GM10248 (cell line): ENCODE measurements around the gene FBXO46.

Source experiments
- CTCF ChIA-PET: fragments of 300-600 bp; sonication (Branson Sonifier 250); formaldehyde crosslinking; extraction: SDS; loops from one replicate; lab custom pipeline; 2021; ENCODE audit warnings: antibody characterized with exemption; lab: Yijun Ruan, JAX
- POLR2A ChIA-PET: fragments of 350-650 bp; sonication (Branson Sonifier 250); formaldehyde crosslinking; extraction: SDS; loops from one replicate; lab custom pipeline; 2020; ENCODE audit warnings: antibody characterized with exemption; lab: Yijun Ruan, JAX
- DNase-seq: peaks from one replicate; pipeline ENCODE4 v3.0.0; 2012; ENCODE audit errors: extremely low spot score
- TF ChIP-seq, protein P1 (sequence below): IDR thresholded peaks from 2 replicates; pipeline ENCODE4 v1.5.1; 2012; ENCODE audit warnings: mild to moderate bottlenecking, low read depth; ENCODE audit errors: extremely low read depth, missing control alignments, control extremely low read depth

FBXO46 gene

DNA sequence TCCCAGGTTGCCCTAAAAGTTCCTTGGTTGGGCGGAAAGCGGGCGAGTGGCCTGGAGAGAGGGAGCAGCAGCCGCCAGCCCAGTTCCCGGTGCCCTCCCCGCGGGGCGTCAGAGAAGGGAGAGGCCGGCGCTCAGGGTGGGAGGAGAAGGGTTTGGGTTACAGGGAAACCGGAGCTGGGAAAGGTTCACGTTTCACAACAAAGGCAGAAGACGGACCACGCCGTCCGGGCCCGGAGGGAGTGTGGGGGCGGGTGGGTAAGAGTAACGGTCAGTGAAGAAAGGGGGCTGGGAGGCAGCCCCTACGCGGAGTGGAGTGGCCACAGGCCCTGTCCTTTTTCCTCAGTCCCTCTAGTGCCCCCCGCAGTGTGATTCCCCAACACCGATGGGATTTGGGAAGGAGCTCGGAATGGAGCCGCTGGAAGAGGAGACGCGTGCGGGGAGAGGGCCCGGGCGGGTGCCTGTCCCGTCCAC, 36.7 kb upstream of the FBXO46 start:
- TF ChIP-seq, protein P1, sequence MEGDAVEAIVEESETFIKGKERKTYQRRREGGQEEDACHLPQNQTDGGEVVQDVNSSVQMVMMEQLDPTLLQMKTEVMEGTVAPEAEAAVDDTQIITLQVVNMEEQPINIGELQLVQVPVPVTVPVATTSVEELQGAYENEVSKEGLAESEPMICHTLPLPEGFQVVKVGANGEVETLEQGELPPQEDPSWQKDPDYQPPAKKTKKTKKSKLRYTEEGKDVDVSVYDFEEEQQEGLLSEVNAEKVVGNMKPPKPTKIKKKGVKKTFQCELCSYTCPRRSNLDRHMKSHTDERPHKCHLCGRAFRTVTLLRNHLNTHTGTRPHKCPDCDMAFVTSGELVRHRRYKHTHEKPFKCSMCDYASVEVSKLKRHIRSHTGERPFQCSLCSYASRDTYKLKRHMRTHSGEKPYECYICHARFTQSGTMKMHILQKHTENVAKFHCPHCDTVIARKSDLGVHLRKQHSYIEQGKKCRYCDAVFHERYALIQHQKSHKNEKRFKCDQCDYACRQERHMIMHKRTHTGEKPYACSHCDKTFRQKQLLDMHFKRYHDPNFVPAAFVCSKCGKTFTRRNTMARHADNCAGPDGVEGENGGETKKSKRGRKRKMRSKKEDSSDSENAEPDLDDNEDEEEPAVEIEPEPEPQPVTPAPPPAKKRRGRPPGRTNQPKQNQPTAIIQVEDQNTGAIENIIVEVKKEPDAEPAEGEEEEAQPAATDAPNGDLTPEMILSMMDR, result no peak
- ChIA-PET POLR2A (no interaction called here), CTCF (interaction anchor here (3.4 to 5.8 kb wide), 3 partner anchors 13 to 75 kb away, joined by 20 to 63 read pairs (median 30); partner anchors contain the start of genes DMPK, QPCTL and SNRPD2)
- no peak for DNase-seq

DNA sequence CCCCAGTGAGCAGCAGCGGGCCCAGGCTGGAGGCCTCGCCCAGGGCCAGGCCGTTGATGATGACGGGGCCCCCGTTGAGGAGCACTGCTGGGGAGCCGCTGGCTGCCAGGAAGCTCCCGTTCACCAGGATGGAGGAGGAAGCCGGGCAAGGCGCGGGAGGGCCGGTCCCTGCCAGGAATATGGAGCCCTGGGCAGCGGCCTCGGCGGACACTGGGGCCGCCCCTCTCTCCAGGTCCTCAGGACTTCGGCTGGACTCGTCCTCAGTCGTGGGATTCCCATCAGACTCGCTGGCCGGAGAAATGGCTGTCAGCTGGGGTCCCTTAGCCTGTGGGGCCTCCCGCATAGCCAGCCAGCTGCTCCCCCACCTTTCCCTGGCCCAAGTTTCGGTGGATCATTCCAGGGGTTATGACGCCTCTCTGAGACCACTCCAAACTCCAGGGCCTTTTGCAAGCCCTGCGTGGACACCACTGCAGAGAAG, 36.2 kb upstream of the FBXO46 start:
- ChIA-PET POLR2A (no interaction called here), CTCF (interaction anchor here (5.0 to 5.8 kb wide), 2 partner anchors 13 to 14 kb away, joined by 30 to 63 read pairs; partner anchors contain the start of gene DMPK)
- DNase-seq, result no peak
- TF ChIP-seq, protein P1, result no peak

DNA sequence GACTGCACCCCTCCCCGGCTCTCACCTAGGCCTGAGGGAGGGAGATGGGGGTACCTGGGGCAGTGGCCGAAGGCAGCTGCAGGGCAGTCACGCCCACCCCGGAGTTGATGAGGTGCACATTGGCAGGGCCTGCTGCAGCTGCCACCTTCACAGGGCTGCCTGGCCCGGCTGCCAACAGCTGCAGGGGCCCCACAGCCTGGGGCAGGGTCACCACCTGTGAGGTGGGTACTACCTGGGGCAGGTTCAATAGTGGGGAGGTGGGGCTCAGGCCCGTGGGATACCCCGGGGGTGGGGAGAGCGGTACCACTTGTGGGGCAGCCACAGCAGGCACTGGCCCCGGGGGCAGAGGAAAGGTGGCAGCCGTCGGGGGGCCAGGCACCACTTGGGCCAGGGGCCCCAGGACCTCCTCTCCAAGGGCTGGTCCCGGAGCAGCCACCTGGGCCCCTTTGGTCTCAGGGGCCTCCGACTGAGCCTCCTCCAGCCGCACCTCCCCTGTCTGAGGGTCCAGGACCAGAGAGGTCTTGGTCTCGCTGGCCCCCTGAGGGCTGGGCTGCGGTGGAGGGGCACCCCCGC, 35.7 kb upstream of the FBXO46 start:
- ChIA-PET POLR2A (no interaction called here), CTCF (interaction anchor here (1.0 to 5.0 kb wide), 2 partner anchors 12 to 68 kb away, joined by 3 to 30 read pairs; no protein-coding TSS in a partner anchor)
- DNase-seq, result no peak
- TF ChIP-seq, protein P1, result no peak

DNA sequence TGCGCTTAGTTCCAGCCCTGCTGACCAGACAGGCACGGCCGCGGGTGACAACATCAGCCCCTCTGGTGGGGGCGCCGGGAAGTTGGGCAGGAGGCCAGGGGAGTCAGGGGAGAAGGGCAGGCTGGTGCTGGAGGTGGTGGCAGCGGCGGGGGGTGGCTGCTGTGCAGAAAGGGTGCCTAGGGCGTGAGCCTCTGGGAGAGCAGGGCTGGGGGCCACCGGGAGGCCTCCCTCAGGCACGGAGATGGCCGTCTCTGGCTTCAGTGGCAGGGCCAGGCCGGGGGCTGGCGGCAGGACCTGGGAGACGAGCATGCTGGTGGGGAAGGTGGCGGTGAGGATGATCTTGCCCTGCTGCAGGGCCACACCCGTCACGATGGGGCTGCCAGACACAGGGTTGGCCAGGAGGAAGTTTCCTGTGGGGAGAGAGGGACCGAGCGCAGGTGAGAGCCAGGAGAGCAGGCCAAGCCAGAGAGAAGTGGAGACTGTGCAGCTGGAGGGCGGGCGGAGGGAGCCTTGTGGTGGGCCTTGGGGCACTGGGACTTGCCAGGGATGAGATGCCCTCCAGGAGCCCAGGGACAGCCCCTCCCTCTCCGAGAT, 35.1 kb upstream of the FBXO46 start:
- ChIA-PET POLR2A (no interaction called here), CTCF (interaction anchor here (1.0 kb wide), 1 partner anchor 69 kb away, joined by 3 read pairs; no protein-coding TSS in a partner anchor)
- TF ChIP-seq, protein P1, result no peak
- no peak for DNase-seq

DNA sequence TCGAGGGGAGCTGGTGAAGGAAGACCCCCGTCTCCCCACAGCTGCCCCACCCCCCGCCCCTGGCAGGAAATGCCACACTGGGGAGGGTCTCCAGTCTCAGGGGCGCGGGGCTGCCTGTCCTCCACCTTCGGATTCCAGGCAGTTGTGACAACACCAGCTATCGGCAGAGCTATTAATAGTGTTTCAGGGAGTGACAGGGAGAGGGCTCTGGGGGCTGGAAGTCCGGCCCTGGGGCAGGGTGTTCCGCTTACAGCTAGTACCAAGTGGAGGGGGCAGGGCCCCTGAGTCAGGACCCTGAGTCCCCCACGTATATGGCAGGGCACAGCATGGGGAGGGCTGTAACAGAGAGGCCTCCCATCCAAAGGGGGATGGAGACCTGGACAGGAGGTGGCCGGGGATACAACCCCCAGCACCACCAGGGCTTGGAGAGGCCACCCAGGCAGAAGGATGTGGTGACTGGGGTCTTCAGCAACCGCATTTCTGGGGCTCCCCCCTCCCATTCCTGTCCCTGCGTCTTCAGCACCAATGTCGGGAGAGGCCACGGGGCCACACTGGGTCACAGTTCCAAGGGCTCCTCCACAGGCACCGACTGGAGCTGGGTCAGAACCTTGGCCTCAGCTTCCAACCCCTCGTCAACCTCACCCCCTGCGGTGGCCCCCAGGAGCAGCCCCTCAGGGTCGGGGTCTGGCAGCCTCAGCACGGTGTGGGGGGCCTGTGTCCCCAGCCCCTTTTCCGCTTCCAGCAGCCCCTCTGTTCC, 34.4 kb upstream of the FBXO46 start:
- ChIA-PET CTCF (interaction anchor here (1.0 kb wide), 1 partner anchor 69 kb away, joined by 3 read pairs; no protein-coding TSS in a partner anchor), POLR2A (no interaction called here)
- DNase-seq, result no peak
- TF ChIP-seq, protein P1, result no peak

DNA sequence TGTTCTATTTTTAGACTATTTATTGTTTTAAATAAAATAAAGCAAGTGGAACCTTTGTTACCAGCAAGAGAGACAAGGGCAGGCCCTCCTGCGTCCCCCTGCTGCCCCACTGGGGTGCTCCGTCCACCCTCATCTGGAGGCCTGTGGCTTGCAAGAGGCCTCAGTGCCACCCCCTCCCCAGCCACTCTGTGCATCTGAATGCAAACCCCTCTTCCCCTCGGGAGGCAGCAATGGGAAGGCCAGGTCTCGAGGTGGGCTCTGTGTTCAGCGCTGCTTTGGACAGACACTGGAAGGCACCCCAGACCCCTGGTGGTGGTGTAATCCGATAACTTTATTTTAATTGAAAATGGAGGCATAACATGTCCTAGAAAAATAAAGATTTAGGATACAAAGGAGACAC, 33.8 kb upstream of the FBXO46 start:
- TF ChIP-seq, protein P1, result no peak
- ChIA-PET POLR2A (no interaction called here), CTCF (no interaction called here)
- DNase-seq, result no peak
